ENCODE measurements around the gene KCNMA1. TPM values are rescaled to one million over a fixed set of nuclear protein-coding genes. Genes with fewer than 3 reads are reported as not detected.
A peak's percentile ranks its signal among the peaks of the same experiment; 100 is the strongest.

KCNMA1 gene
- total and polyA plus RNA-seq, 9 of the 15 experiments (the other 6 are each of a cell fraction or from before 2014, with no cell fraction given), result 0.01 to 0.95 (median 0.15) TPM; not detected in 4

DNA sequence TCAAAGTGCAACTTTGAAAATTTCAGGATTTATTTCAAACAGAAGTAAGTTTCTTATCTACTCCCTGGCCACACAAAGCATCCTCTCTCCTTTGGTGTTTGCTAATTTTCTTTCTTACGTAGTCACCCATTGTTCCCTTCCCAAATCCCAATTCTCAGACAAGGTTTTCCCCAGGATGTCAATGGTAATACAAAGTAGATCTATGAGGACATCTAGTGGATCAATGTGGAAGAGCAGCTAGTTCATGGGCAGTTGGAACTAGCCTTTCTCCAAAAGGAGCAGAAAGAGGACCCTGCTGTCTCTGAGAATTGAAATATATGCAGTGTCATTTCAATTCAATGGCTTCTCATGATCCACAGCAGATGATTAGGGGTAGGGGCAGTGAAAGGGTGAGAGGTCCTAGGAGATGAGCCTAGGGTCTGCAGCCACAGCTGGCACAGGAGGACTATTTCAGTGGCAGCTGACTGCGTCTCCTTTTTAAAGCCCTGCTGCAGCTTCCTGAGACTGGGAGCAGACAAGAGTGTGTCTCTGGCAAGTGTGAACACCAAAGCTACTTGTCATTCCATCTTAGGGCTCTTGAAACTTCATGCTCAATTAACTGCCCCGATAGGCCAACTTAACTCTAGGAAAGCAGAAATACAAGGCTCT is 632.6 kb downstream of the KCNMA1 start (continued):
- TF ChIP-seq NELFE (IDR thresholded peaks at IDR 0.05; ENCODE audit: insufficient read depth, insufficient read length) (no peak), SRSF1 (IDR thresholded peaks at IDR 0.05; ENCODE audit: low read depth, low read length) (no peak), DEAF1 (CRISPR knock-in tag; IDR thresholded peaks at IDR 0.05) (0 out of 2 replicates have a peak, but pooled peaks have one; percentile 15), SRF (CRISPR knock-in tag; IDR thresholded peaks at IDR 0.05) (no peak), ZNF395 (CRISPR knock-in tag; IDR thresholded peaks at IDR 0.05) (no peak), RAD21 (CRISPR knock-in tag; conservative IDR thresholded peaks at IDR 0.05 in 1 of 2, IDR thresholded peaks at IDR 0.05 in 1 of 2) (peak; percentile 53 to 70)

- H3K4me2 ChIP-seq (ENCODE audit: insufficient read depth, low read length), result no peak overlapping the region
- intact Hi-C loops (cut with micrococcal nuclease), result no loop called here
- H3K9ac ChIP-seq (ENCODE audit: insufficient read depth in 1 of 2, low read depth in 2 of 2, low read length in 2 of 2), result no peak overlapping the region
- ChIA-PET CTCF (ENCODE audit: low intra/inter-chr PET ratio) (no interaction called here), POLR2A (no interaction called here)
- no peak overlapping the region for H3K4me3 ChIP-seq
- no peak for DNase-seq (ENCODE audit: extremely low read depth in 1 of 4, low spot score in 3 of 4)
- no peaks in the 10 kb centered on the region for H3K79me2 ChIP-seq (ENCODE audit: control insufficient read depth, insufficient read depth, low read length)
- in situ Hi-C loops (cut with MboI), result no loop called here
- FAIRE-seq, result no peak
- ATAC-seq, result no peak
- H3K9me1 ChIP-seq (ENCODE audit: control insufficient read depth, insufficient read depth, low read length), result no peaks in the 10 kb centered on the region
- BruUV-seq (replicated peaks), result no TSS peak
- no peak overlapping the region for H3K27ac ChIP-seq (ENCODE audit: extremely low read depth, low read depth, low read length)
- peaks cover 3 to 5% of the 10 kb centered on the region in 2 experiments; a peak in 2 of 5 replicates for H3K27me3 ChIP-seq (ENCODE audit: control insufficient read depth in 2 of 2, insufficient read depth in 2 of 2, low read length in 2 of 2)
- no peaks in the 10 kb centered on the region for H3K36me3 ChIP-seq (ENCODE audit: control insufficient read depth, insufficient read depth, low read length)
- H3K4me1 ChIP-seq (replicated peaks in 1 of 2; ENCODE audit: control insufficient read depth in 2 of 2, insufficient read depth in 2 of 2, low read length in 2 of 2), result no peaks in the 10 kb centered on the region
- 0% methylated on average over 2 of the region's 2 CpGs for WGBS (ENCODE audit: insufficient coverage, low coverage, missing lambda C conversion rate)
- no peaks in the 10 kb centered on the region for H3K9me3 ChIP-seq (replicated peaks; ENCODE audit: control insufficient read depth, insufficient read depth, low read depth, low read length)
- H4K20me1 ChIP-seq (replicated peaks; ENCODE audit: control insufficient read depth, insufficient read depth, low read length), result 0 out of 2 replicates have a peak, but pooled peaks cover 3% of the 10 kb centered on the region
- no peak overlapping the region for H2AFZ ChIP-seq (ENCODE audit: low read depth, low read length)
- TF ChIP-seq, protein P1, sequence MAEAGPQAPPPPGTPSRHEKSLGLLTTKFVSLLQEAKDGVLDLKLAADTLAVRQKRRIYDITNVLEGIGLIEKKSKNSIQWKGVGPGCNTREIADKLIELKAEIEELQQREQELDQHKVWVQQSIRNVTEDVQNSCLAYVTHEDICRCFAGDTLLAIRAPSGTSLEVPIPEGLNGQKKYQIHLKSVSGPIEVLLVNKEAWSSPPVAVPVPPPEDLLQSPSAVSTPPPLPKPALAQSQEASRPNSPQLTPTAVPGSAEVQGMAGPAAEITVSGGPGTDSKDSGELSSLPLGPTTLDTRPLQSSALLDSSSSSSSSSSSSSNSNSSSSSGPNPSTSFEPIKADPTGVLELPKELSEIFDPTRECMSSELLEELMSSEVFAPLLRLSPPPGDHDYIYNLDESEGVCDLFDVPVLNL (CRISPR knock-in tag; IDR thresholded peaks at IDR 0.05; ENCODE audit: low read depth), result no peak
- TF ChIP-seq OTX1 (CRISPR knock-in tag; IDR thresholded peaks at IDR 0.05) (no peak), MCM7 (IDR thresholded peaks at IDR 0.05) (no peak), NFE2L1 (tag; IDR thresholded peaks at IDR 0.05; ENCODE audit: borderline replicate concordance, low read depth) (no peak), HMGXB4 (CRISPR knock-in tag; IDR thresholded peaks at IDR 0.05) (no peak)
Observed at GRCh38 chr10:77002872-77003271, 634.7 kb downstream of the KCNMA1 start.
